Pulmonary artery endothelial cell (primary cell): ENCODE results near the gene EEF1A1. TPM values are rescaled to one million over a fixed set of nuclear protein-coding genes. Genes with fewer than 3 reads are reported as not detected.
"Not testable (repeated sequence)": the region's sequence is repeated elsewhere in the genome, so short reads cannot be mapped to it uniquely, and the experiment has no call there.

ENCODE experiments used
- DNase-seq: peaks from one replicate; pipeline ENCODE4 v3.0.0-alpha.2; 2011; ENCODE audit warnings: low read depth, low spot score
- total RNA-seq: library from RNA; depleted of rRNA; stranded (reverse); fragments of >200 nt; gene quantifications from 2 replicates; pipeline ENCODE4 v1.2.3, GENCODE V29; 2014

EEF1A1 gene
- total RNA-seq, 1 donor from 2014 or later, result 25,322 TPM

DNA sequence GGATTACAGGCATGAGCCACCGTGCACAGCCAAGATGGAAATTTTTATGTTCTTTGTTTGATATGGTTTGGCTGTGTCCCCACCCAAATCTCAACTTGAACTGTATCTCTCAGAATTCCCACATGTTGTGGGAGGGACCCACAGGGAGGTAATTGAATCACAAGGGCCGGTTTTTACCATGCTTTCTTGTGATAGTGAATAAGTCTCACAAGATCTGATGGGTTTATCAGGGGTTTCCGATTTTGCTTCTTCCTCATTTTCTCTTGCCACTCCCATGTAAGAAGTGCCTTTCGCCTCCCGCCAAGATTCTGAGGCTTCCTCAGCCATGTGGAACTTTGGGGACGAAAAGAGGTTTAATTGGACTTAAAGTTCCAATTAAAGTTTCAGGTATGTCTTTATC lies 14.6 kb downstream of the EEF1A1 start:
- no peak for DNase-seq

DNA sequence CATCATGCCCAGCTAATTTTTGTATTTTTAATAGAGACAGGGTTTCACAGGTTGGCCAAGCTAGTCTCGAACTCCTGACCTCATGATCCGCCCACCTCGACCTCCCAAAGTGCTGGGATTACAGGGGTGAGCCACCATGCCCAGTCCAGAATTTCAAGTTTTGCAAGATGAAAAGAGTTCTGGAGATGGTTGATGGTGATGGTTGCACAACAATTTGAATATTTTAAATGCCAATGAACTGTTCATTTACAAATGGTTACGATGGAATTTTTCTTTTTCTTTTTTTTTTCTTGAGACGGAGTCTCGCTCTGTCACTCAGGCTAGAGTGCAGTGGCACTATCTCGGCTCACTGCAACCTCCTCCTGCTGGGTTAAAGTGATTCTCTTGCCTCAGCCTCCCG lies 15.1 kb downstream of the EEF1A1 start:
- not testable (repeated sequence) for DNase-seq

DNA sequence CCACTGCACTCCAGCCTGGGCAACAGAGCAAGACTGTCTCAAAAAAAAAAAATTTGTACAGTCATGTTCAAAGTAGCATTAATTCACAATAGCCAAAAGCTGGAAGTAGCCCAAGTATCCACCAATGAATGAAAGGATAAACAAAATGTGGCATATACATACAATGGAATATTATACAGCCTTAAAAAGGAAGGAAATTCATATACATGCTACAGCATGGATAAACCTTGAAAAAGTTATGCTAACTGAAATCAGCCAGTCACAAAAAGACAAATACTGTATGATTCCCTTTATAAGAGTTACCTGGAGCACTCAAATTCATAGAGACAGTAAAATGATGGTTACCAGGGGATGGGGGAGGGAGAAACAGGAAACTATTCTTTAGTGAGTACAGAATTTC lies 15.7 kb downstream of the EEF1A1 start:
- no peak for DNase-seq

DNA sequence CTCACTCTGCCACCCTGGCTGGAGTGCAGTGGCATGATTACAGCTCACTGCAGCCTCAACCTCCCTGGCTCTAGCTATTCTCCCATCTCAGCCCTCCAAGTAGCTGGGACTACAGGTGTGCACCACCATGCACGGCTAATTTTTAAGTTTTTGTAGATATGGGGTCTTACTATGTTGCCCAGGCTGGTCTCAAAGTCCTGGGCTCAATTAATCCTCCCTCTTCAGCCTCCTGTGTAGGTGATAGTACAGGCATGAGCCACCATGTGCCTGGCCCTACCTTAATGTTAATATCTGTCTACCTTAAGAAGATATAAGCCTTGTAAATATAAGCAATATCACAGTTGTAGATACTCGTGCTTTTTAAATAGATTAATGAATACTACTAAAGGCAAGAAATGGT lies 16.7 kb downstream of the EEF1A1 start:
- no peak for DNase-seq

DNA sequence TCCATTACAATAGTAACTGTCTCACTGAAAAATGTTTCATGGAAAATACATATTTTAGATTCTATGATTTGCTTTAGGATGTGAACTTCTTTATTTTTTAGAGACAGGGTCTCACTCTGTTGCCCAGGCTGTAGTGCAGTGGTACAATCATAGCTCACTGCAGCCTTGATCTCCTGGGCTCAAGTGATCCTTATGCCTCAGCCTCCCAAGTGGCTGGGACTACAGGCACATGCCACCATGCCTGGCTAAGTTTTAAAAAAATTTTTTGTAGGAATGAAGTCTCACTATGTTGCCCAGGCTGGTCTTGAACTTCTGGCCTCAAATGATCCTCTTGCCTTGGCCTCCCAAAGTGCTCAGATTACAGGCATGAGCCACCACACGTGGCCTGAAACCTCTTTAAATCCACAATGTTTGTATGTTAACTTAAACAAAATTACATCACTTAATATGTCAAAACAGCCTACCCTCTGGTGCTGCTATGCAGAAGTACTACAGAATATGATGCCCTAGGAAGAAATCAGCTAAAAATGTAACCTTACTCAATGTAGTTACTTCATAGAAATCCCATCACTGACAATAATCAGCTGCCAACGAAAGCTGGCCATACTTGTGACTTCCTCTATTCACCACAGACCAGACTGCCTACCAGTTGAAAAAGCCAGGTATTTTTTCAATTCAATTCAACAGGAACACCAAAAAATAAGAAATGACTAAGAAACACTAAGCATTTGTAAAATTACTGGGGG lies 17.6 kb downstream of the EEF1A1 start:
- DNase-seq, result no peak

DNA sequence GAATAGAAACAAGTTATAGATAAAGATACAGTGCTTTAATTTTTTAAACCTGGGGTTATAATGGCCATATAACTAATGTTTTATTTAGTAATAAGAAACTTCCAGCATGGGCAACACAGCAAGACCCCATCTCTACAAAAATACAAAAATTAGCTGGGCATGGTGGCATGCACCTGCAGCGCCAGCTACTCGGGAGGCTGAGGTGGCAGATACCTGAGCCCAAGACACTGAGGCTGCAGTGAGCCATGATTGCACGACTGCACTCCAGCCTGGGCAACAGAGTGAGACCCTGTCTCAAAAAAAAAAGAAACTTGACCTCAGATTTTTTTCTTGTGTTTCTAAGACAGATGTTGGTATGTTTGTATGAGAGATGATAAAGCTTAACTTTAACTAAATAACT lies 22.9 kb downstream of the EEF1A1 start:
- DNase-seq, result no peak

DNA sequence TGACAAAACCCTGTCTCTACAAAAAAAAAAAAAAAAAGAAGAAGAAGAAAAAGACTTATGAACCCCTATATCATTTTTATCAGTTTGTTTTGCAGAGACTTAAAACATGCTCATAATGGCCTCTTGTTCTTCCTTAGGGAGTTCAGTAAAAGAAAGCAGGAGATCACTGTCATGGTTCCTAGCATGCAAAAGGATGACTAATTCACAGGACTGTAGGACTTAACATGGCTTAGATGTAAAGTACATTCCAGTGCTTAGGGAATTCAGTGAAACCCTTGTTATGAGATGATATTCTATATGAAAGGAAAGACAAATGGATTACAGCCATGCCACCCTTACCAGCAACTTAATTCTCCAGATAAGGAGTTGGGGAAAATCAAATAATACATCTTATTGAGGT lies 29.5 kb downstream of the EEF1A1 start:
- no peak for DNase-seq

DNA sequence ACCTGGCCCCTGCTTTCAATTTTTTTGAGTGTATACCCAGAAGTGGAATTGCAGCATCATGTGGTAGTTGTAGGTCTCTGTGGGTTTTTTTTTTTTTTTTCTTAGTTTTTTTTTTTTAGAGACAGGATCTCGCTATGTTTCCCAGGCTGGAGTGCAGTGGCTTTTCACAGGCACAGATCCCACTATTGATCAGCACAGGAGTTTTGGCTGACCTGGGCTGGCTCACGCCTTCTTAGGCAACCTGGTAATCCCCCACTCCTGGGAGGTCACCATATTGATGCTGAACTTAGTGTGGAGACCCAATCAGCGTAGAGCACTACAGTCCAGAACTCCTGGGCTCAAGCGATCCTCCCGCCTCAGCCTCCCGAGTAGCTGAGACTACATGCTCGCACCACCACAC lies 33.4 kb downstream of the EEF1A1 start:
- no peak for DNase-seq

DNA sequence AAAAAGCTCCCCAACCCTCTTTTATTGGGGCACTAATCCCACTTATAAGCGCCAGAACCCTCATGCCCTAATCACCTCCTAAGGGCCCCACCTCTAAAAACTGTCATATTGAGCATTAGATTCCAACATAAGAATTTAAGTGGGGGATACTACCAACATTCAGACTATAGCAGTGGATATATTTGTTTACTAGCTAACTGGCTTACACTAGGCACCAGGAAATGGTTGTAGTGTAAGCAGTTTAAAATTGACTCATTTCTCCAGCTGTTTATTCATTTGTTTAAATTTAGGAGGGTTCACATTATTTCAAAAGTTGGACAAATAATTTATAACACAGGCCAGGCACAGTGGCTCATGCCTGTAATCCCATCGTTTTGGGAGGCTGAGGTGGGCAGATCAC lies 36.4 kb downstream of the EEF1A1 start:
- no peak for DNase-seq

DNA sequence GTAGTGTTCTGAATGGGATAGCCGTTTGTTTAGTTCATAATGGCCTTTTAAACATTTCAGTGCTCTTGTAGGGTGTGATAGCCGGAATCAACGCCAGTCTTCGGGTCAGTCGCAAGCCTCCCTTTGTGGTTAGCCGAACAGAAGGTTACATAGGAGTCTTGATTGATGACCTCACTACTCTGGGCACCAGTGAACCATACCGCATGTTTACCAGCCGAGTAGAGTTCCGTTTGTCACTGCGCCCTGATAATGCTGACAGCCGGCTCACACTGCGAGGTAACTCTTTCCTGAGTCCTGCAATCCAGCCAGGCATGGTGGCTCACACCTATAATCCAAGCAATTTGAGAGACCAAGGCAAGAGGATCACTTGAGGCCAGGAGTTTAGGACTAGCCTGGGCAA lies 38.9 kb downstream of the EEF1A1 start:
- DNase-seq, result no peak

DNA sequence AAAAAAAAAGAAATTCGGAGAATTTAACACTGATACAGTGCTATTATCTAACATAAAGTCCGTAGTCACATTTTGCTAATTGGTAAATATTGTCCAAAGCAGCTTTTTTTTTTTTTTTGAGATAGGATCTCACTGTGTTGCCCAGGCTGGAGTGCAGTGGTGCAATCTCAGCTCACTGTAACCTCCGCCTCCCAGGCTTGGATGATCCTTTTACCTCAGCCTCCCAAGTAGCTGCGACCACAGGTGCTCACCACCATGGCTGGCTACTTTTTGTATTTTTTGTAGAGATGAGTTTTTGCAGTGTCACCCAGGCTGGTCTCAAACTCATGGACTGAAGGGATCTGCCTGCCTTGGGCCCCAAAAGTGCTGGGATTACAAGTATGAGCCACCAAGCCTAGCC lies 43.4 kb downstream of the EEF1A1 start:
- DNase-seq, result no peak

DNA sequence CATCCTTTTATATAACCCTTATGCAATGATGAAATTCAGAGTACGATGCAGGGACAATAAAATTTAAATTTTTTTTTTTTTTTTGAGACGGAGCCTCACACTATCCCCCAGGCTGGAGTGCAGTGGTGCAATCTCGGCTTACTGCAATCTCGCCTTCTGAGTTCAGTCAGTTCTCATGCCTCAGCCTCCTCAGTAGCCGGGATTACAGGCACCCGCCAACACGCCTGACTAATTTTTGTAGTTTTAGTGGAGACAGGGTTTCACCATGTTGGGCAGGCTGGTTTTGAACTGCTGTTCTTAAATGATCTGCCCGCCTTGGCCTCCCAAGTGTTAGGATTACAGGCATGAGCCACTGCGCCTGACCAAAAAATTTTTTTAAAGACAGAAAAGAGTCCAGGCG lies 44.1 kb downstream of the EEF1A1 start:
- DNase-seq, result no peak

DNA sequence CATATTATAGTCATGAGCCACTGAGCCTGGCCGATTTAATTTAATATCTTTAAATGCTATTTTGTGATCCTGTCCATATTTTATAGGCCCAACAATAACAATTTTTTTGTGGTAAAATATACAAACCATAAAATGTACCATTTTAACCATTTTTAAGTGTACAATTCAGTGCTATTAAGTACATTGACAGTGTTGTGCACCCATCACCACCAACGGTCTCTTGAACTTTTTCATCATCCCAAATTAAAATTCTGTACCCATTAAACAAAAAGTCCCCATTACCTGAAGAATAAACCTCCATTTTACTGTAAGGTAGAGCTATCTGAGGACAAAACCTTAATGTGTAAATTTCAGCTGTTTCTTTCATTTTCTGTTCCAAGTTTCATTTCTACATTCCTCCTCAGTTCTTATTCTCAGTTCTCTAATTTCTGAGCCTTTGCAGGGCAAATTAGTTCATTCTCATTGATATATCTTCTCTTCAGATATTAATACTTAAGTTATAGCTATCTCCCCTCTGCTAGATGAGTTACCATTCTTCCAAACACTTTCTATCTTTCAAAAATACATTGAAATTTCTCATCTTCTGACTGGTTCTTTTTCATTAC lies 49.0 kb downstream of the EEF1A1 start:
- no peak for DNase-seq

Other genes with a start within 250 kb of the EEF1A1 start
- not detected in 2 replicates for gene DPPA5, start 166.8 kb downstream of the EEF1A1 start, total RNA-seq
- not detected in 2 replicates for gene KHDC3L, start 158.4 kb downstream of the EEF1A1 start, total RNA-seq
- not detected in 2 replicates for gene OOEP, start 151.1 kb downstream of the EEF1A1 start, total RNA-seq
- 0.14 and 0.33 TPM in 2 replicates for gene DDX43, start 126.2 kb downstream of the EEF1A1 start, total RNA-seq
- 4.8 and 9.6 TPM in 2 replicates for gene CGAS, start 68.7 kb downstream of the EEF1A1 start, total RNA-seq
- gene MTO1, start 59.3 kb downstream of the EEF1A1 start, total RNA-seq, result 23.4 and 33.5 TPM in 2 replicates
- gene SLC17A5, start 133.0 kb upstream of the EEF1A1 start, total RNA-seq, result 18.2 and 20.8 TPM in 2 replicates
- 17.3 and 22.4 TPM in 2 replicates for gene CD109, start 175.2 kb upstream of the EEF1A1 start, total RNA-seq